Suppressor macrophage treated with lipopolysaccharide for 1 hour (primary cell): ENCODE data around the gene OSBPL2.

Experiments used
- DNase-seq, 3 donors: peaks; one replicate each; pipeline ENCODE4 v3.0.0-alpha.2; 2020 to 2022

Gene OSBPL2

GRCh38 chr20:62222972-62223371 lies 15.3 kb upstream of the OSBPL2 start:
- no peak for DNase-seq

- no peak for DNase-seq
Observed at GRCh38 chr20:62223571-62223970, 14.8 kb upstream of the OSBPL2 start.

- DNase-seq, result no peak
Observed at GRCh38 chr20:62224113-62224855, 14.0 kb upstream of the OSBPL2 start.

- DNase-seq, result no peak
Observed at GRCh38 chr20:62225026-62225425, 13.3 kb upstream of the OSBPL2 start.

GRCh38 chr20:62225820-62226635 lies 12.3 kb upstream of the OSBPL2 start:
- DNase-seq, result no peak

- DNase-seq, result no peak
Observed at GRCh38 chr20:62226707-62227590, 11.4 kb upstream of the OSBPL2 start.

GRCh38 chr20:62227591-62227976 lies 10.7 kb upstream of the OSBPL2 start:
- no peak for DNase-seq

GRCh38 chr20:62227977-62228958 lies 10.1 kb upstream of the OSBPL2 start:
- no peak for DNase-seq

- DNase-seq, result no peak
Observed at GRCh38 chr20:62228982-62229545, 9.3 kb upstream of the OSBPL2 start.

- no peak for DNase-seq
Observed at GRCh38 chr20:62229667-62230066, 8.7 kb upstream of the OSBPL2 start.

GRCh38 chr20:62230276-62230675 lies 8.0 kb upstream of the OSBPL2 start:
- DNase-seq, result no peak

GRCh38 chr20:62230696-62231095 lies 7.6 kb upstream of the OSBPL2 start:
- no peak for DNase-seq

- DNase-seq, result no peak
Observed at GRCh38 chr20:62231292-62231691, 7.0 kb upstream of the OSBPL2 start.

- no peak for DNase-seq
Observed at GRCh38 chr20:62232194-62232593, 6.1 kb upstream of the OSBPL2 start.

GRCh38 chr20:62232770-62233645 lies 5.3 kb upstream of the OSBPL2 start:
- DNase-seq, result no peak

GRCh38 chr20:62233684-62234083 lies 4.6 kb upstream of the OSBPL2 start:
- DNase-seq, result no peak

- no peak for DNase-seq
Observed at GRCh38 chr20:62234339-62234738, 4.0 kb upstream of the OSBPL2 start.

GRCh38 chr20:62235001-62235776 lies 3.1 kb upstream of the OSBPL2 start:
- no peak for DNase-seq

GRCh38 chr20:62235777-62236157 lies 2.6 kb upstream of the OSBPL2 start:
- no peak for DNase-seq

GRCh38 chr20:62236200-62236599 lies 2.1 kb upstream of the OSBPL2 start:
- no peak for DNase-seq
